Measurements from ENCODE around the gene SLC1A4.

GRCh38 chr2:65072181-65072970, 83.2 kb downstream of the SLC1A4 start:
- TF ChIP-seq CTCF (IDR thresholded peaks at IDR 0.05) (no peak), EP300 (IDR thresholded peaks at IDR 0.05) (no peak)
